B cell (primary cell): ENCODE results near the gene EHD1. TPM values are rescaled to one million over a fixed set of nuclear protein-coding genes. Genes with fewer than 3 reads are reported as not detected.

Experiments
- ATAC-seq: fragments of 200-7000 bp; cut with Tn5 transposase; one replicate; pipeline ENCODE4 v1.10.0; 2021; ENCODE audit warnings: low read depth, mild to moderate bottlenecking, moderate number of reproducible peaks, moderate library complexity
- CTCF ChIA-PET: fragments of 350-600 bp; sonication (Branson Sonifier 250); formaldehyde crosslinking; loops from one replicate; lab custom pipeline; 2021; ENCODE audit warnings: antibody characterized with exemption, inconsistent platforms; lab: Charles Lee
- POLR2A ChIA-PET: fragments of 350-600 bp; sonication (Branson Sonifier 250); formaldehyde crosslinking; loops from one replicate; lab custom pipeline; 2021; ENCODE audit warnings: antibody characterized with exemption; lab: Charles Lee
- DNase-seq: peaks from one replicate; pipeline ENCODE4 v3.0.0; 2013
- H2AFZ ChIP-seq: 2 replicates; pipeline ENCODE4 v1.6.1; 2012; ENCODE audit warnings: mild to moderate bottlenecking, low read depth, low read length; ENCODE audit not compliant: insufficient read depth, poor library complexity, severe bottlenecking
- H3K27ac ChIP-seq, 2 donors: 1 replicate in 1 of 2; 2 replicates in 1 of 2; pipeline ENCODE4 v1.5.1; 2012 to 2013; ENCODE audit warnings: low read length in 2 of 2, mild to moderate bottlenecking in 2 of 2, moderate library complexity in 1 of 2
- H3K27me3 ChIP-seq, 4 experiments: fragments of 200-600 bp in 1 of 4; sonication (generic) in 1 of 4; replicated peaks in 1 of 4; 1 replicate in 2 of 4; 2 replicates in 2 of 4; pipeline versions ENCODE4 v1.6.1 to v1.7.0; 2013 to 2016; ENCODE audit warnings: low read length in 3 of 4, mild to moderate bottlenecking in 2 of 4, mixed read lengths in 1 of 4, moderate library complexity in 1 of 4; ENCODE audit not compliant: insufficient read depth in 4 of 4, control insufficient read depth in 3 of 4; ENCODE audit errors: control extremely low read depth in 1 of 4
- H3K36me3 ChIP-seq, 2 experiments: replicated peaks in 1 of 2; 1 replicate in 1 of 2; 2 replicates in 1 of 2; pipeline versions ENCODE4 v1.6.1 to v1.7.1; 2013; ENCODE audit warnings: low read length in 1 of 2; ENCODE audit not compliant: insufficient read depth in 2 of 2, control insufficient read depth in 1 of 2; ENCODE audit errors: control extremely low read depth in 1 of 2, extremely low read depth in 1 of 2
- H3K4me1 ChIP-seq, 2 donors: fragments of 200-600 bp in 1 of 2; sonication (generic) in 1 of 2; 1 replicate in 1 of 2; 2 replicates in 1 of 2; pipeline versions ENCODE4 v1.5.1 to v1.6.1; 2013 to 2017; ENCODE audit warnings: low read length in 2 of 2; ENCODE audit not compliant: control insufficient read depth in 2 of 2, insufficient read depth in 2 of 2
- H3K4me2 ChIP-seq: replicated peaks from 2 replicates; pipeline ENCODE3; 2012; ENCODE audit warnings: mild to moderate bottlenecking, low read depth, low read length; ENCODE audit not compliant: poor library complexity, severe bottlenecking
- H3K4me3 ChIP-seq, 5 experiments: fragments of 200-600 bp in 1 of 5; sonication (generic) in 1 of 5; 1 replicate in 3 of 5; 2 replicates in 2 of 5; pipeline versions ENCODE4 v1.5.1 to v1.7.0; 2011 to 2016; ENCODE audit warnings: low read length in 4 of 5, mild to moderate bottlenecking in 4 of 5, low read depth in 2 of 5, control low read depth in 1 of 5, moderate library complexity in 1 of 5; ENCODE audit not compliant: insufficient read depth in 1 of 5; ENCODE audit errors: control extremely low read depth in 1 of 5, extremely low read depth in 1 of 5
- H3K79me2 ChIP-seq: fragments of 200-600 bp; sonication (generic); one replicate; pipeline ENCODE4 v1.6.0; 2016; ENCODE audit warnings: low read length; ENCODE audit not compliant: control insufficient read depth, insufficient read depth
- H3K9ac ChIP-seq: fragments of 200-600 bp; sonication (generic); 2 replicates; pipeline ENCODE4 v1.6.1; 2017; ENCODE audit warnings: mild to moderate bottlenecking, low read length, moderate library complexity
- H3K9me3 ChIP-seq, 3 donors: one replicate each; pipeline versions ENCODE4 v1.6.1 to v1.7.1; 2013; ENCODE audit warnings: low read length in 2 of 3; ENCODE audit not compliant: control insufficient read depth in 2 of 3, insufficient read depth in 1 of 3; ENCODE audit errors: control extremely low read depth in 1 of 3
- H4K20me1 ChIP-seq: 2 replicates; pipeline ENCODE4 v1.6.0; 2012; ENCODE audit warnings: mild to moderate bottlenecking, low read length; ENCODE audit not compliant: insufficient read depth, control insufficient read depth, poor library complexity, severe bottlenecking
- H3K27ac Mint-ChIP-seq: one replicate; pipeline ENCODE4 v1.8.0; 2021; ENCODE audit warnings: mixed read lengths
- H3K27me3 Mint-ChIP-seq: one replicate; pipeline ENCODE4 v1.8.0; 2021; ENCODE audit warnings: mixed read lengths
- H3K4me1 Mint-ChIP-seq: one replicate; pipeline ENCODE4 v1.8.0; 2021; ENCODE audit warnings: mixed read lengths
- H3K4me3 Mint-ChIP-seq: one replicate; pipeline ENCODE4 v1.8.0; 2021; ENCODE audit warnings: mixed read lengths
- H3K9me3 Mint-ChIP-seq: one replicate; pipeline ENCODE4 v1.8.0; 2022; ENCODE audit warnings: mixed read lengths; ENCODE audit not compliant: insufficient read depth
- EZH2 ChIP-seq: IDR thresholded peaks from 2 replicates; pipeline ENCODE4 v1.6.1; 2012; ENCODE audit warnings: borderline replicate concordance, low read depth, mild to moderate bottlenecking, moderate library complexity, low read length; ENCODE audit not compliant: insufficient read depth, poor library complexity, severe bottlenecking
- WGBS: methylation state at CpG from one replicate; pipeline ENCODE4 v1.1.5; 2013; ENCODE audit warnings: missing lambda C conversion rate; ENCODE audit not compliant: insufficient coverage; 5-methylcytosine and 5-hydroxymethylcytosine counted together
- intact Hi-C: fragments of 100-400 bp; cut with micrococcal nuclease; formaldehyde crosslinking; loops from one replicate; pipeline ENCODE4 v1.10.0; 2022
- polyA plus RNA-seq: library from polyadenylated mRNA; depleted of rRNA; stranded (reverse); fragments of >200 nt; gene quantifications from 2 replicates; pipeline ENCODE4 v1.2.3, GENCODE V29; 2012
- total RNA-seq, 2 donors: library from RNA; stranded (reverse); fragments of 120-200 nt in 1 of 2; gene quantifications; 1 replicate in 1 of 2; 2 replicates in 1 of 2; pipeline versions ENCODE4 v1.2.3 to v1.2.4, GENCODE V29; 2013 to 2022
- TF ChIP-seq, protein P1 (sequence below): fragments of 200-600 bp; IDR thresholded peaks from one replicate; pipeline ENCODE4 v1.8.0; 2022; ENCODE audit warnings: antibody characterized with exemption, mild to moderate bottlenecking

EHD1 gene
- total and polyA plus RNA-seq, 2 donors (not counting 1 experiment from before 2014, with no cell fraction given): 208 to 280 TPM

- peak overlapping the region; percentile 88 for H3K4me2 ChIP-seq
- TF ChIP-seq EZH2: no peak
- TF ChIP-seq, protein P1, sequence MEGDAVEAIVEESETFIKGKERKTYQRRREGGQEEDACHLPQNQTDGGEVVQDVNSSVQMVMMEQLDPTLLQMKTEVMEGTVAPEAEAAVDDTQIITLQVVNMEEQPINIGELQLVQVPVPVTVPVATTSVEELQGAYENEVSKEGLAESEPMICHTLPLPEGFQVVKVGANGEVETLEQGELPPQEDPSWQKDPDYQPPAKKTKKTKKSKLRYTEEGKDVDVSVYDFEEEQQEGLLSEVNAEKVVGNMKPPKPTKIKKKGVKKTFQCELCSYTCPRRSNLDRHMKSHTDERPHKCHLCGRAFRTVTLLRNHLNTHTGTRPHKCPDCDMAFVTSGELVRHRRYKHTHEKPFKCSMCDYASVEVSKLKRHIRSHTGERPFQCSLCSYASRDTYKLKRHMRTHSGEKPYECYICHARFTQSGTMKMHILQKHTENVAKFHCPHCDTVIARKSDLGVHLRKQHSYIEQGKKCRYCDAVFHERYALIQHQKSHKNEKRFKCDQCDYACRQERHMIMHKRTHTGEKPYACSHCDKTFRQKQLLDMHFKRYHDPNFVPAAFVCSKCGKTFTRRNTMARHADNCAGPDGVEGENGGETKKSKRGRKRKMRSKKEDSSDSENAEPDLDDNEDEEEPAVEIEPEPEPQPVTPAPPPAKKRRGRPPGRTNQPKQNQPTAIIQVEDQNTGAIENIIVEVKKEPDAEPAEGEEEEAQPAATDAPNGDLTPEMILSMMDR: no peak
- no peaks in the 10 kb centered on the region for H3K36me3 ChIP-seq
- H3K4me3 ChIP-seq: peak overlapping the region in 4 of 5 experiments; percentile 56 to 62 (median 59)
- no peaks in the 10 kb centered on the region for H3K27me3 Mint-ChIP-seq
- peak overlapping the region; percentile 50 to 51 for H3K27ac ChIP-seq
- ChIA-PET POLR2A (interaction anchor here (0.6 to 6.9 kb wide), 6 partner anchors 20 to 102 kb away, joined by 4 to 43 read pairs (median 12); partner anchors contain the start of genes RASGRP2 and SF1), CTCF (interaction anchor here (0.6 to 29.2 kb wide), 8 partner anchors 18 to 272 kb away, joined by 3 to 1254 read pairs (median 10); partner anchors contain the start of genes ARL2, EHD1, RASGRP2 and TM7SF2)
- no peaks in the 10 kb centered on the region for H3K9me3 ChIP-seq
- no peaks in the 10 kb centered on the region for H3K9me3 Mint-ChIP-seq
- H3K4me3 Mint-ChIP-seq: peak overlapping the region; percentile 72
- no peak for ATAC-seq
- DNase-seq: no peak
- WGBS: 66% methylated on average over 4 of the region's 9 CpGs
- H3K27ac Mint-ChIP-seq: peak overlapping the region; percentile 72
- H3K4me1 Mint-ChIP-seq: peaks cover 44% of the 10 kb centered on the region
- H3K4me1 ChIP-seq: peaks cover 38 to 51% of the 10 kb centered on the region in 2 donors
- peaks cover 30% of the 10 kb centered on the region for H3K79me2 ChIP-seq
- no peaks in the 10 kb centered on the region for H3K27me3 ChIP-seq
- intact Hi-C loops: loop anchor here (2.0 to 10.0 kb wide), 5 partner anchors 34 to 266 kb away; partner anchors contain the start of genes MEN1, RASGRP2, SF1 and TM7SF2
- peak overlapping the region; percentile 77 for H2AFZ ChIP-seq
- peak overlapping the region; percentile 62 for H3K9ac ChIP-seq
- no peaks in the 10 kb centered on the region for H4K20me1 ChIP-seq
Observed at GRCh38 chr11:64845129-64845775, 33.2 kb downstream of the EHD1 start.
